Heart right ventricle (tissue), 16 donors: ENCODE measurements around the gene NAV1. TPM values are rescaled to one million over a fixed set of nuclear protein-coding genes. Genes with fewer than 3 reads are reported as not detected.

Source experiments
- ATAC-seq, 8 donors: fragments of 200-7000 bp; cut with Tn5 transposase; one replicate each; pipeline ENCODE4 v1.9.1; 2020; ENCODE audit warnings: mild to moderate bottlenecking in 8 of 8, moderate library complexity in 8 of 8, moderate number of reproducible peaks in 1 of 8
- DNase-seq, 2 donors: peaks; one replicate each; pipeline ENCODE4 v3.0.0-alpha.2; 2020
- H3K27ac ChIP-seq, 10 donors: fragments of 200-600 bp; sonication (generic) in 2 of 10; one replicate each; pipeline versions ENCODE4 v1.5.0 to v1.8.0; 2020 to 2022; ENCODE audit warnings: mild to moderate bottlenecking in 3 of 10
- H3K27me3 ChIP-seq, 7 donors: fragments of 200-600 bp; one replicate each; pipeline ENCODE4 v1.8.0; 2021 to 2022; ENCODE audit warnings: mild to moderate bottlenecking in 2 of 7
- H3K36me3 ChIP-seq, 9 donors: fragments of 200-600 bp; sonication (generic) in 1 of 9; one replicate each; pipeline versions ENCODE4 v1.5.0 to v1.8.0; 2020 to 2022; ENCODE audit warnings: mild to moderate bottlenecking in 2 of 9
- H3K4me1 ChIP-seq, 9 donors: fragments of 200-600 bp; sonication (generic) in 1 of 9; one replicate each; pipeline versions ENCODE4 v1.5.0 to v1.8.0; 2020 to 2022; ENCODE audit warnings: mild to moderate bottlenecking in 4 of 9
- H3K4me3 ChIP-seq, 10 donors: fragments of 200-600 bp; sonication (generic) in 2 of 10; one replicate each; pipeline versions ENCODE4 v1.5.0 to v1.8.0; 2020 to 2022; ENCODE audit warnings: mild to moderate bottlenecking in 7 of 10, moderate library complexity in 2 of 10
- H3K9me3 ChIP-seq, 11 donors: fragments of 200-600 bp in 10 of 11; sonication (generic) in 2 of 11; one replicate each; pipeline versions ENCODE4 v1.5.0 to v1.8.0; 2013 to 2022; ENCODE audit warnings: mild to moderate bottlenecking in 2 of 11, control low read depth in 1 of 11, moderate library complexity in 1 of 11
- WGBS, 2 donors: extraction: QIAGEN DNeasy Blood & Tissue Kit; methylation state at CpG; one replicate each; pipeline ENCODE4 v1.1.7; 2013; ENCODE audit warnings: inconsistent platforms in 1 of 2; 5-methylcytosine and 5-hydroxymethylcytosine counted together
- intact Hi-C, 10 donors: fragments of 100-400 bp; cut with DNase I; formaldehyde crosslinking; loops; one replicate each; pipeline versions ENCODE4 v1.11.1 to v1.14.2; 2022
- polyA plus RNA-seq, 2 donors: library from polyadenylated mRNA; stranded (reverse); fragments of 200-250 nt; gene quantifications; one replicate each; pipeline ENCODE4 v1.2.3, GENCODE V29; 2013
- total RNA-seq, 10 donors: library from RNA; stranded (reverse); fragmentation: NEBNext Ultra II Directional in 3 of 10; extraction: Animal tissue kit (Norgen Biotek cat#: 25700) in 3 of 10; gene quantifications; one replicate each; pipeline versions ENCODE4 v1.2.1 to v1.2.4, GENCODE V29; 2021 to 2023
- TF ChIP-seq, protein P1 (sequence below), 9 donors: fragments of 200-600 bp; sonication (generic) in 2 of 9; IDR thresholded peaks; one replicate each; pipeline versions ENCODE4 v1.5.0 to v1.8.0; 2021 to 2022; ENCODE audit warnings: antibody characterized with exemption in 9 of 9, mild to moderate bottlenecking in 5 of 9, moderate library complexity in 1 of 9
- donor health status: Arrhythmogenic right ventricular cardiomyopathy.
- donor health status: ischemic (EF 13 %, LVEDD 7.1; RV severe dilation, severe dysfunction).
- donor health status: healthy with polysubstance abuse.
- donor health status: DM: no; HTN: yes; CAD: no.
- donor health status: DM: no; HTN: no; CAD: no.
- donor health status: ischemic (EF 25% LVEDD 6.9; RV normal size, moderate dysfunction).
- donor health status: ischemic (EF 25% LVEDD 5.7; RV mildly dilated, moderate dysfunction).
- donor health status: healthy.
- donor health status: DM: yes; HTN: yes; CAD: no.
- donor health status: Ischemic cardiomyopathy.
- donor health status: ischemic (EF 35%, LVEDD 5.7; RV mildly dilated, moderate dysfunction).
- donor health status: nonischemic (EF 11% LVEDD 7.7; RV severe dilation, severe dysfunction).
- donor health status: DM: yes; HTN: yes; CAD: no.
- donor health status: PGD.
- donor health status: ischemic (EF 29% LVEDD 5.4; RV normal size, mild dysfunction).
- donor health status: nonischemic (EF 23%, LVEDD 6.1; RV moderate dilation, normal function).

NAV1 gene
- total and polyA plus RNA-seq, 12 donors = 13.7 to 111 (median 81.8) TPM

DNA sequence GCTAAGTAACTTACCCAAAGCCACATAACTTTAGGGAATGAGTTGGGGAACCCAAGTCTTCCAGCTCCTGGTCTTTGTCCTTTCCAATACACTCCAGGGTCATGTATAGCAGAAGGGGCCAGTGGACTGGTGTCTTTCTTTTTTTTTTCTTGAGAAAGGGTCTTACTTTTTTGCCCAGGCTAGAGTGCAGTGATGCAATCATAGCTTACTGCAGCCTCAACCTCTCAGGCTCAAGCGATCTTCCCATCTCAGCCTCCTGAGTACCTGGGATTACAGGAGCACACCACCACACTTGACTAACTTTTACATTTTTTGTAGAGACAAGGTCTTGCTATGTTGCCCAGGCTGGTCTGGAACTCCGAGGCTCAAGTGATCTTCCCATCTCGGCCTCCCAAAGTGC, 12.2 kb downstream of the NAV1 start:
- no peaks in the 10 kb centered on the region for H3K27me3 ChIP-seq
- H3K4me3 ChIP-seq = no peak overlapping the region
- H3K27ac ChIP-seq = peak overlapping the region in 2 of 10 donors; percentile 75 to 87
- no peaks in the 10 kb centered on the region for H3K9me3 ChIP-seq
- TF ChIP-seq, protein P1, sequence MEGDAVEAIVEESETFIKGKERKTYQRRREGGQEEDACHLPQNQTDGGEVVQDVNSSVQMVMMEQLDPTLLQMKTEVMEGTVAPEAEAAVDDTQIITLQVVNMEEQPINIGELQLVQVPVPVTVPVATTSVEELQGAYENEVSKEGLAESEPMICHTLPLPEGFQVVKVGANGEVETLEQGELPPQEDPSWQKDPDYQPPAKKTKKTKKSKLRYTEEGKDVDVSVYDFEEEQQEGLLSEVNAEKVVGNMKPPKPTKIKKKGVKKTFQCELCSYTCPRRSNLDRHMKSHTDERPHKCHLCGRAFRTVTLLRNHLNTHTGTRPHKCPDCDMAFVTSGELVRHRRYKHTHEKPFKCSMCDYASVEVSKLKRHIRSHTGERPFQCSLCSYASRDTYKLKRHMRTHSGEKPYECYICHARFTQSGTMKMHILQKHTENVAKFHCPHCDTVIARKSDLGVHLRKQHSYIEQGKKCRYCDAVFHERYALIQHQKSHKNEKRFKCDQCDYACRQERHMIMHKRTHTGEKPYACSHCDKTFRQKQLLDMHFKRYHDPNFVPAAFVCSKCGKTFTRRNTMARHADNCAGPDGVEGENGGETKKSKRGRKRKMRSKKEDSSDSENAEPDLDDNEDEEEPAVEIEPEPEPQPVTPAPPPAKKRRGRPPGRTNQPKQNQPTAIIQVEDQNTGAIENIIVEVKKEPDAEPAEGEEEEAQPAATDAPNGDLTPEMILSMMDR (IDR thresholded peaks at IDR 0.05) = no peak
- ATAC-seq (no peak), DNase-seq (no peak)
- intact Hi-C loops = no loop called here
- 94 to 97% methylated on average over 3 of the region's 3 CpGs for WGBS, 2 donors
- H3K4me1 ChIP-seq = peaks cover 11 to 65% (median 47%) of the 10 kb centered on the region in 9 donors
- H3K36me3 ChIP-seq = no peaks in the 10 kb centered on the region

DNA sequence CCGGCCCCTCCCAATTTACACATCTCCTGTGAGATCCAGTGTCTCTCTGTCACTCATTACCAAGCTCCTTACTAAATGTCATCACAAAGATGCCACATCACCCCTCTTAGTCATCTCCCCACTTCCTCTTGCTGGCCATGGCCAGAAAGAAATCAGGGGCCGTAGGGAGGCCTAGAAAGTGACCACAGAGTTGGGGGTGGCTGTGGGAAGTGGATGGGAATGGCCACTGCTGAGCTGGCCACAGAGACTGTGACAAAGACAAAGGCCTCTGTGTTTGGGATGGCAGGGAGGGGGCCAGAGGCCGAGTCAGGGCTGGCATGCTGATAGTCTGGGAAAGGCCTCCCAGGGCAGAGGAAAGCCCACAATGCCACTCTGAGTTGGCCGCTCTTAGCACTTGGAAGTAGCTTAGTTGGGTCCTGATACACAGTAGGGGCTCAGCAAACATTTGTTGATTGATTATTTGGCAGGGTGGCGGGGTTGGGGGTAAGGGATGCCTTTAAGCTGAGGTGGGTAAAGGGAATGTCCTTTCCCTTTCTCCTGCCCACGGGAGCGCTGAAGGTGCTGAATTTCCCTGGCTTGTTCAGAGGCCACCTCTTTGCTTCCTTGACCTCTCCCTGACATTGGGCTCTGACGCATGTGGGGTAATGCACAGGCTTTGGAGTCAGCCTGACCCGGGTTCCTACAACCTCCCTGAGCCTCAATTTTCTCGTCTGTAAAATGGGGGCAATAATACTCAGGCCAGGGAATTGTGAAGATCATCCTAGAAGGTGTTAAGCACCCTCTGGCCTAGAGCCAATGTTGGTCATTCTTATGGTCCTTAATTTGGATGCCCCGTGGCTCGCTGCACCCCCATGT, 13.2 kb downstream of the NAV1 start:
- Histone ChIP-seq H3K27ac (peak overlapping the region in 7 of 10 donors; percentile 14 to 87 (median 66)), H3K4me1 (peaks cover 11 to 75% (median 57%) of the 10 kb centered on the region in 9 donors), H3K27me3 (no peaks in the 10 kb centered on the region), H3K9me3 (no peaks in the 10 kb centered on the region), H3K4me3 (no peak overlapping the region), H3K36me3 (no peaks in the 10 kb centered on the region)
- TF ChIP-seq, protein P1 (IDR thresholded peaks at IDR 0.05) = no peak
- intact Hi-C loops = no loop called here
- no peak for DNase-seq
- ATAC-seq = peak in 2 of 8 donors; percentile 13 to 40
- WGBS, 2 donors = 88 to 90% methylated on average over 12 of the region's 12 CpGs

DNA sequence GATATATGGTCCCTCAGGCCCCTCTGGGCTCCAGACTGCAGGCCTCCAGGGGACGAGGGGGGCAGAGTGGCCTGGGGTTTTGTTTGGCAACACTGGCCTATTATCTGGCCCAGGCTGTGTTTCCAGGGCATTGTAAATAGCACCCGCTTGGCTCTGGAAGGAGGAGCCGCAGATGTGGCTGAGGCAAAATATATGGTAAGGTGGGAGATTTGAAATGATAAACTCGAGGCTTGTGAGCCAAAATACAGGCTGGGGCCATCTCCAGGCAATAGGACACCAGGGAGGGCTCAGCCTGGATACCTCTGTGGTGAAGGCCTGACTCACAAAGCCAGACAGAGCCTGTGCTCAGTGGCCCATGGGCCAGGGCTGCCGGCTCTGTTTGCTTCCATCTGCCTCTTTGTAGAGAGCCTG, 14.0 kb downstream of the NAV1 start:
- H3K4me1 ChIP-seq = peaks cover 11 to 82% (median 66%) of the 10 kb centered on the region in 9 donors
- ATAC-seq (peak in 3 of 8 donors; percentile 8 to 20 (median 8)), DNase-seq (no peak)
- no peak overlapping the region for H3K4me3 ChIP-seq
- intact Hi-C loops = no loop called here
- H3K9me3 ChIP-seq = no peaks in the 10 kb centered on the region
- no peaks in the 10 kb centered on the region for H3K27me3 ChIP-seq
- TF ChIP-seq, protein P1 (IDR thresholded peaks at IDR 0.05) = no peak
- H3K36me3 ChIP-seq = no peaks in the 10 kb centered on the region
- H3K27ac ChIP-seq = peak overlapping the region; percentile 19 to 87 (median 70)
- 52 to 62% methylated on average over 5 of the region's 5 CpGs for WGBS, 2 donors

DNA sequence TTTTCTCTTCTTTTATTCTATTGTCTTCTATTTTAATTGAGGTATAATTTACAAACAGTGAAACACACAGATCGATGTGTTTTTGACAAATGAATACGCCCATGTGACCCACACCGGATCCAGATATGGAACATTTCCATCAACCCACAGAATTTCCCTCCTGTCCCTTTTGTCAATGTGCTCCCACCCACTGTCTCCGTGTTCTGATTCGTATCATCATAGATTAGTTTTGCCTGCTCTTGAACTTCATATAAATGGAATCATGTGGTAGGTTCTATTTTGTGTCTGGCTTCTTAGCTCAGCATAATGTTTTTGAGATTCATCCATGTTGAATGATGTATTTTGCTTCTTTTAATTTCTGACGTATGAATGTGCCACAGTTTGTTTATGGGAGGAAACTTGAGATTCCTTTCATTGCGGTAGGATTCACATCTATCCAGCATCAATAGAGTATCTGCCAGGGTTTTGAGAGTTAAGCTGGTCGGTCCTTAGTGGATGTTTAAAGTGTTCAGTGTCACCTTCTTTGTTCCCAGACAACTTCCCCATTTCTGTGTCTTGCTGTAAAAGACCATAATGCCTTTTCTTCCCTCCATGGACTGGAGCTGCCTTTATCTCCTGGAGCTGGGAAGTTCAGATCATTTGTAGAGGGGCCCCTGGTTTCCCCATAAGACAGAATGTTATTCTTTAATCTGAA, 14.7 kb downstream of the NAV1 start:
- 48 to 60% methylated on average over 8 of the region's 8 CpGs for WGBS, 2 donors
- Histone ChIP-seq H3K27me3 (no peaks in the 10 kb centered on the region), H3K36me3 (no peaks in the 10 kb centered on the region), H3K27ac (peak overlapping the region in 9 of 10 donors; percentile 46 to 87 (median 70)), H3K4me1 (peaks cover 11 to 84% (median 71%) of the 10 kb centered on the region in 9 donors), H3K4me3 (no peak overlapping the region), H3K9me3 (no peaks in the 10 kb centered on the region)
- ATAC-seq (peak in 3 of 8 donors; percentile 4 to 15 (median 9)), DNase-seq (no peak)
- TF ChIP-seq, protein P1 (IDR thresholded peaks at IDR 0.05) = no peak
- intact Hi-C loops = loop anchor here in 1 of 10 donors (2.0 kb wide), 1 partner anchor 13 kb away; no protein-coding TSS in a partner anchor
